HG03159 (cell line): ENCODE results near the gene SLBP.

Source experiments
- ATAC-seq: cut with Tn5 transposase; IDR thresholded peaks from one replicate; pipeline ENCODE4 v1.9.1; 2021; ENCODE audit warnings: mild to moderate bottlenecking, moderate library complexity; ENCODE audit not compliant: unreplicated experiment

SLBP gene

DNA sequence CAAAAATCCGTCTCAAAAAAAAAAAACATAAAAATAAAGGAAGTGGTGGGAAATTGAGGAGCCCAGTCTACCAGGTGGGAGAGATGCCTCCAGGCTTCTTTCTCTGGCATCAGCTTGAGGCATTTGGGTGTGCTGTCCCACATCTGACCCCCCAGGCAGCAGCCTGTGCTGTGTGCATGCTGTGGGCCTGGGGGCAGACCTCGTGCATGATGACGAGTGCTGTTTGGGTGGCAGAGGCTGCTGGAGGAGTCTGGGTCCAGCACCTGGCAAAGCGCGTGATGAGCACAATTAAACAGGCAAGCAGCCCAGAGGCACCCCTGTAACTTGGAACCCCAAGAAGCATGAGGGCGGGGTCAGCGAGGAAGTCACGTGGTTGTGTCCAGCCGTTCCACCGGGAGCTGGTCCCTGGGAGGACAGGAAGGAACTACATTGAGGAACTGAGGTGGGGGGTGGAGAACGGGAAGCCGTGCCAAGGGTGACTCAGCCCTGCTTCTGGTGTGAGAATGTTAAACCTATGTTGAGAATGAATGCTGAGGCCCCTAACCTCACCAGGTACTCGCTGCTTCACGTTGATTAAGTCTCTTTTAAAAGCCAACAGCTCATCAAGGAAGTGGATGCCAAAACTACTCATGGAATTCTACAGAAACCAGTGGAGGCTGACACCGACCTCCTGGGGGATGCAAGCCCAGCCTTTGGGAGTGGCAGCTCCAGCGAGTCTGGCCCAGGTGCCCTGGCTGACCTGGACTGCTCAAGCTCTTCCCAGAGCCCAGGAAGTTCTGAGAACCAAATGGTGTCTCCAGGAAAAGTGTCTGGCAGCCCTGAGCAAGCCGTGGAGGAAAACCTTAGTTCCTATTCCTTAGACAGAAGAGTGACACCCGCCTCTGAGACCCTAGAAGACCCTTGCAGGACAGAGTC is 15.3 kb upstream of the SLBP start:
- no peak for ATAC-seq

GRCh38 chr4:1726146-1726934 is 14.2 kb upstream of the SLBP start:
- ATAC-seq = no peak

GRCh38 chr4:1725521-1725920 is 13.4 kb upstream of the SLBP start:
- ATAC-seq = no peak

- ATAC-seq = no peak
Observed at GRCh38 chr4:1723131-1723801, 11.1 kb upstream of the SLBP start.

GRCh38 chr4:1722551-1723118 is 10.5 kb upstream of the SLBP start:
- no peak for ATAC-seq

DNA sequence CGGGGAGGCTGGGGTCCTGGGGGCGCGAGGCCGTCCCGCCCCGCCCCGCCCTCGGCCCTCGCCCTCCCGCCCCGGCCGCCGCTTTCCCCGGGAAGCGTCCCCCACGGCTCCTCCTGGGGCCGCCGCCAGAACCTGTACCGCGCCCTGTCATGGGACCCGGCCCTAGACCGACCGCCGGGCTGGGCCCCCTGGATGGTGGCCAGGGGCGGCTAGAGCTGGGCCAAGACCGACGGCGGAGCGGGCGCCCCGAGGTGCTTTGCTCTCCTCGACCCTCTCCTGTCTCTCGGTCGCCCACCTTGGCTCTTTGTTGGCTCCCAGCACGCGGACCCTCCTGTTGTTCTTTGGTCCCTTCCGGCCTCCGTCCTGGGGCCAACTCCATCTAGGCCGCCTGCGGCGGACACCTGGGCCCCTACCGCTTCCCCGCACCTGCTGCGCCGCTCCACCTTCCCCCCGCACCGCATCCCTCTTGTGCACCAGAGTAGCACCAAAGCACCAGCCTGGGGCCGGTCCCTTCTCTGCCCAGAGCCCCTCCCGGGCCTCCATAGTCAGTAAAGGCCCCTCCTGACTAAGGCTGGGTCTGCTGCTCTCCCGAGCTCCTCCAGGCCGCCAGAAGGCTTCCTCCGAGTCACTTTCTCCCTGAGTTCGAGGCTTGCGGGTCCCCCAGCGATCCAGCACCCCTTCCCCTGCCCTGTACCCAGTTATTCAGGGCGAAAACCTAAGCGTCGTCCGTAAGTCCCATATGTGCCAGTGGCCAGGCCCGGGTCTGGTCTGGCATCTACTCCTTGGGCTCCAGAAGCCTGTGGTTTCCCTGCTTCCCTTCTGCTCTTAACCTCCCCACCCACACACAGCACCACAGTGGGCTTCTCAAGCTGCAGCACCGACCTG is 9.8 kb upstream of the SLBP start:
- no peak for ATAC-seq

GRCh38 chr4:1721003-1721665 is 9.0 kb upstream of the SLBP start, which contains the start of the genes TACC3 and TMEM129:
TACC3 (plus strand) TSS chr4:1721521; CDS start chr4:1723422, 1,901 bp downstream.
TMEM129 (minus strand) TSS chr4:1721323; CDS start chr4:1720837, 486 bp downstream.
- ATAC-seq = peak; percentile 78

GRCh38 chr4:1720163-1720983 is 8.3 kb upstream of the SLBP start:
- peak; percentile 5 for ATAC-seq

- ATAC-seq = no peak
Observed at GRCh38 chr4:1718095-1718850, 6.2 kb upstream of the SLBP start.

- ATAC-seq = no peak
Observed at GRCh38 chr4:1717129-1718094, 5.3 kb upstream of the SLBP start.

DNA sequence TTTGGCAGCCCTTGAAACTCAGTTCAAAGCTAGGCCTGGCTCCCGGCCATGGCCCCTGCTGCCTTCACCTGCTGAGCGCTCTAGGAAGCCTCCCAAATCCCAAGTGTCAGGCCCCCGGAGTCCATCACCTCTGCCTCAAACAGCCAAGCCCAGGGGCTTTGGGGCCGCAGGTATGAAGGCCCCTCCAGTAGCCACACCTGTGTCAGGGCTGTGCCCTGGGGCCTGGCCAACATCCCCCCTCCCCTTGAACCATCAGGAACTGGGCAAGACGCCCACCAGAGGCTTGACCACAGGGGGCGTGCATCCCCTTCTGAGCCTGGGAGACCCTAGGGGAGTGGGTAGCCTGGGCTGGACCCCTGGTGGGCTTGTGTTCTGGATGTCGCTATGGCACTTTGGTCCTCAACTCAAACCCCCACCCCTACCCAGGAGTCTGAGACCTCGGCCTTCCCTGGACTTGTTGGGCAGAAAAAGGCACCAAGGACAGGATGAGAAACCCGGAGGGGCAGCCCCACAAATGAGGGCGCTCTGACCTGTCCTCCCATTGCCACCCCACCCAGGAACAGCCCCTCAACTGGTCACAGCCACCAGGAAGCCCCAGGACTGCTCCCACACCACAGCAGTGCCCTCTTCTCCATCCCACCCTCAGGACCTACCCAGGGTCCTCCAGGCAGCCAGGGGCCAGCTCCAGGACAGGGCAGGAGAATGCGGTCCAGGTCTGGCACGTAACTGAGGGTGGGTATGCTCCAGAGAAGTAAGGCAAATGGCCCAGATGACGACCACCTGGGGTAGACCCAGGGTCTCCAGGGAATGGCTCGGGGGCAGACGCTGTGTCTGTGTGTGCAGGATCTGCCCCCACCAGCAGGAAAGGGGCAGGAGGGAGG is 4.2 kb upstream of the SLBP start:
- ATAC-seq = no peak

GRCh38 chr4:1715002-1715758 is 3.1 kb upstream of the SLBP start:
- no peak for ATAC-seq

DNA sequence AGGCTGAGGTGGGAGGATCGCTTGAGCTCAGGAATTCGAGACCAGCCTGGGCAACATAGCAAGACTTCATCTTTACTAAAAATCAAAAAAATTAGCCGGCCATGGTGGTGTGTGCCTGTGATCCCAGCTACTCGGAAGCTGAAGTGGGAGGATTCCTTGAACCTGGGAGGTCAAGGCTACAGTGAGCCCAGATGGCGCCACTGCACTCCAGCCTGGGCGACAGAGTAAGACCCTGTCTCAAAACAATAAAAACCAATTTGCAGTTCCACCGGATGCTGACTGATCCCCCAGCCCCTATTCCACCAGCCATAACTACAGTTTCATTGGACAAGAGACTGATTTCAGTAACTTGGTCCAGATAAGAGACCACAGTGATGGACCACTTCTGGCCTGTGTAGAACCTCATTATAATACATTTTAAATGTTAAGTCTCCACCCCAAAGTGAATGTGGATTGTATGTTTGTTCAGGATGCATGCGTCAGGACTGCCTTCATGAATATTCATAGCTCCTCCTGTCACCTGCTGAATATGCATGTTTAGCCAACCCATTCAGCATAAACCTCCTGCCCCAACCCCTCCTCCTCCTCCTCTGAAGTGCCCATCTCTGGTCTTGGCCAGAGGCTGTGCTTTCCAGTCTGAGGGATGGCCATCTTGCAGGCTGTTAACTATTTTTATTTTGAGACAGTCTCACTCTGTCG is 2.3 kb upstream of the SLBP start:
- no peak for ATAC-seq
